SK-N-SH (cell line): Measurements from ENCODE around the gene BNC2. TPM values are rescaled to one million over a fixed set of nuclear protein-coding genes. Genes with fewer than 3 reads are reported as not detected.

ENCODE experiments used
- CTCF ChIA-PET: fragments of 300-600, 350-600 bp; formaldehyde crosslinking; extraction: SDS; loops from one replicate; lab custom pipeline; 2021; lab: Yijun Ruan, JAX
- POLR2A ChIA-PET: fragments of 350-600 bp; sonication (Branson Sonifier 250); formaldehyde crosslinking; extraction: SDS; loops from one replicate; lab custom pipeline; 2020; ENCODE audit warnings: antibody characterized with exemption, inconsistent platforms; lab: Yijun Ruan, JAX
- DNase-seq: peaks from one replicate; pipeline ENCODE4 v3.0.0; 2012
- H2AFZ ChIP-seq: fragments of 200-600 bp; sonication (generic); 2 replicates; pipeline ENCODE4 v1.8.1; 2016; ENCODE audit warnings: antibody characterized with exemption, mild to moderate bottlenecking, low read depth
- H3F3A ChIP-seq: fragments of 200-600 bp; sonication (generic); replicated peaks from 2 replicates; pipeline ENCODE3; 2016; ENCODE audit warnings: antibody characterized with exemption, mild to moderate bottlenecking; ENCODE audit not compliant: insufficient read depth
- H3K27ac ChIP-seq, 2 experiments: fragments of 200-500 bp in 1 of 2; fragments of 200-600 bp in 1 of 2; sonication (Bioruptor generic) in 1 of 2; sonication (generic), shearing (Covaris generic) in 1 of 2; 2 replicates each; pipeline versions ENCODE4 v1.5.1 to v1.6.1; 2014 to 2016; ENCODE audit warnings: low read depth in 2 of 2, inconsistent platforms in 1 of 2, low read length in 1 of 2, mild to moderate bottlenecking in 1 of 2, mixed read lengths in 1 of 2
- H3K27me3 ChIP-seq: fragments of 200-600 bp; sonication (generic), shearing (Covaris generic); 2 replicates; pipeline ENCODE4 v1.6.1; 2016; ENCODE audit warnings: mixed run types; ENCODE audit not compliant: insufficient read depth
- H3K36me3 ChIP-seq, 2 experiments: fragments of 200-500 bp in 1 of 2; fragments of 200-600 bp in 1 of 2; sonication (Bioruptor generic) in 1 of 2; sonication (generic) in 1 of 2; replicated peaks in 1 of 2; 2 replicates each; pipeline versions ENCODE3 to v1.5.1; 2014 to 2016; ENCODE audit warnings: low read length in 1 of 2, mild to moderate bottlenecking in 1 of 2; ENCODE audit not compliant: insufficient read depth in 2 of 2, control insufficient read depth in 1 of 2
- H3K4me1 ChIP-seq, 2 experiments: fragments of 200-500 bp in 1 of 2; fragments of 200-600 bp in 1 of 2; sonication (Bioruptor generic) in 1 of 2; sonication (generic), shearing (Covaris generic) in 1 of 2; 2 replicates each; pipeline versions ENCODE4 v1.5.1 to v1.6.1; 2014 to 2016; ENCODE audit warnings: low read depth in 1 of 2, low read length in 1 of 2, mixed run types in 1 of 2; ENCODE audit not compliant: insufficient read depth in 2 of 2, control insufficient read depth in 1 of 2
- H3K4me2 ChIP-seq: fragments of 200-600 bp; sonication (generic), shearing (Covaris generic); 2 replicates; pipeline ENCODE4 v1.6.1; 2017; ENCODE audit warnings: mixed run types
- H3K4me3 ChIP-seq, 2 experiments: fragments of 200-500 bp in 1 of 2; fragments of 200-600 bp in 1 of 2; sonication (Bioruptor generic) in 1 of 2; sonication (generic), shearing (Covaris generic) in 1 of 2; 2 replicates each; pipeline versions ENCODE4 v1.5.1 to v1.8.1; 2014 to 2016; ENCODE audit warnings: low read depth in 2 of 2, inconsistent platforms in 1 of 2, low read length in 1 of 2, mild to moderate bottlenecking in 1 of 2, mixed read lengths in 1 of 2, moderate library complexity in 1 of 2
- H3K79me2 ChIP-seq: fragments of 200-600 bp; sonication (generic); 2 replicates; pipeline ENCODE4 v1.8.1; 2017; ENCODE audit warnings: mild to moderate bottlenecking; ENCODE audit not compliant: insufficient read depth
- H3K9ac ChIP-seq: fragments of 200-600 bp; sonication (generic); 2 replicates; pipeline ENCODE4 v1.6.1; 2017; ENCODE audit warnings: mixed run types
- H3K9me2 ChIP-seq: fragments of 200-600 bp; sonication (generic); 2 replicates; pipeline ENCODE4 v1.6.1; 2017; ENCODE audit warnings: mixed run types
- H3K9me3 ChIP-seq: fragments of 200-600 bp; sonication (generic); 2 replicates; pipeline ENCODE4 v1.6.1; 2017; ENCODE audit warnings: mixed run types, mild to moderate bottlenecking, moderate library complexity
- H4K20me1 ChIP-seq: fragments of 200-600 bp; sonication (generic); 2 replicates; pipeline ENCODE4 v1.6.1; 2017; ENCODE audit warnings: mild to moderate bottlenecking, mixed run types; ENCODE audit not compliant: insufficient read depth
- CHD2 ChIP-seq: fragments of 150-350 bp; IDR thresholded peaks from 2 replicates; pipeline ENCODE4 v1.6.1; 2018; ENCODE audit warnings: low read length; ENCODE audit not compliant: partially characterized antibody
- CTCF ChIP-seq: fragments of 200-600 bp; sonication (generic); IDR thresholded peaks from 2 replicates; pipeline ENCODE4 v1.6.1; 2017; ENCODE audit warnings: antibody characterized with exemption, mild to moderate bottlenecking, moderate library complexity
- ELF1 ChIP-seq: IDR thresholded peaks from 2 replicates; pipeline ENCODE4 v1.4.0; 2012
- EP300 ChIP-seq, 2 experiments: IDR thresholded peaks; 2 replicates each; pipeline versions ENCODE4 v1.4.0 to v1.6.1; 2012; ENCODE audit warnings: borderline replicate concordance in 1 of 2, low read depth in 1 of 2, low read length in 1 of 2
- FOXM1 ChIP-seq: IDR thresholded peaks from 2 replicates; pipeline ENCODE4 v1.4.0; 2012; ENCODE audit warnings: low read depth, mild to moderate bottlenecking
- GATA2 ChIP-seq: sonication (generic); formaldehyde crosslinking; IDR thresholded peaks from 2 replicates; pipeline ENCODE4 v1.5.0; 2020; ENCODE audit warnings: mild to moderate bottlenecking, missing genetic modification reagents
- JUND ChIP-seq: IDR thresholded peaks from 2 replicates; pipeline ENCODE4 v1.4.0; 2012
- MEF2A ChIP-seq: IDR thresholded peaks from 2 replicates; pipeline ENCODE4 v1.4.0; 2012; ENCODE audit warnings: low read depth, borderline replicate concordance
- MXI1 ChIP-seq: IDR thresholded peaks from 2 replicates; pipeline ENCODE4 v1.6.1; 2012; ENCODE audit warnings: mild to moderate bottlenecking, low read depth, low read length, improper control_type of control experiment
- NFIC ChIP-seq: IDR thresholded peaks from 2 replicates; pipeline ENCODE4 v1.4.0; 2012; ENCODE audit warnings: borderline replicate concordance
- NRF1 ChIP-seq: IDR thresholded peaks from 2 replicates; pipeline ENCODE4 v1.6.1; 2012; ENCODE audit warnings: low read depth, mild to moderate bottlenecking, low read length
- POLR2AphosphoS5 ChIP-seq: IDR thresholded peaks from 2 replicates; pipeline ENCODE4 v1.6.1; 2012; ENCODE audit warnings: low read depth, low read length
- RAD21 ChIP-seq: IDR thresholded peaks from 2 replicates; pipeline ENCODE4 v1.6.1; 2012; ENCODE audit warnings: mild to moderate bottlenecking, low read length
- RCOR1 ChIP-seq: fragments of 150-350 bp; IDR thresholded peaks from 2 replicates; pipeline ENCODE4 v1.6.1; 2017; ENCODE audit warnings: antibody characterized with exemption, low read length
- SIN3A ChIP-seq: IDR thresholded peaks from 2 replicates; pipeline ENCODE4 v1.6.1; 2012; ENCODE audit warnings: low read depth, mild to moderate bottlenecking, low read length, moderate library complexity, borderline replicate concordance
- SMC3 ChIP-seq: IDR thresholded peaks from 2 replicates; pipeline ENCODE4 v1.6.1; 2012; ENCODE audit warnings: low read depth, low read length, improper control_type of control experiment
- TEAD4 ChIP-seq: IDR thresholded peaks from 2 replicates; pipeline ENCODE4 v1.4.0; 2012; ENCODE audit warnings: mild to moderate bottlenecking, borderline replicate concordance; ENCODE audit not compliant: insufficient read depth
- USF2 ChIP-seq: fragments of 150-350 bp; IDR thresholded peaks from 2 replicates; pipeline ENCODE4 v1.6.1; 2017; ENCODE audit warnings: antibody characterized with exemption, low read length, low read depth, borderline replicate concordance
- WGBS: methylation state at CpG from one replicate; pipeline ENCODE4 v1.1.6; 2017; ENCODE audit warnings: low lambda C conversion rate; 5-methylcytosine and 5-hydroxymethylcytosine counted together
- polyA plus RNA-seq, 3 experiments: library from polyadenylated mRNA; depleted of rRNA; stranded (reverse); fragments of >200 nt; gene quantifications; 2 replicates each; pipeline ENCODE4 v1.2.3, GENCODE V29; 2012
- TF ChIP-seq, protein P1 (sequence below): IDR thresholded peaks from 2 replicates; pipeline ENCODE4; 2012
- TF ChIP-seq, protein P2 (sequence below): IDR thresholded peaks from 2 replicates; pipeline ENCODE4 v1.6.1; 2012; ENCODE audit warnings: mild to moderate bottlenecking, low read depth, low read length, moderate library complexity

The BNC2 gene
- polyA plus RNA-seq, 1 of the 3 experiments (the other 2 are of a cell fraction), result 8.8 TPM

DNA sequence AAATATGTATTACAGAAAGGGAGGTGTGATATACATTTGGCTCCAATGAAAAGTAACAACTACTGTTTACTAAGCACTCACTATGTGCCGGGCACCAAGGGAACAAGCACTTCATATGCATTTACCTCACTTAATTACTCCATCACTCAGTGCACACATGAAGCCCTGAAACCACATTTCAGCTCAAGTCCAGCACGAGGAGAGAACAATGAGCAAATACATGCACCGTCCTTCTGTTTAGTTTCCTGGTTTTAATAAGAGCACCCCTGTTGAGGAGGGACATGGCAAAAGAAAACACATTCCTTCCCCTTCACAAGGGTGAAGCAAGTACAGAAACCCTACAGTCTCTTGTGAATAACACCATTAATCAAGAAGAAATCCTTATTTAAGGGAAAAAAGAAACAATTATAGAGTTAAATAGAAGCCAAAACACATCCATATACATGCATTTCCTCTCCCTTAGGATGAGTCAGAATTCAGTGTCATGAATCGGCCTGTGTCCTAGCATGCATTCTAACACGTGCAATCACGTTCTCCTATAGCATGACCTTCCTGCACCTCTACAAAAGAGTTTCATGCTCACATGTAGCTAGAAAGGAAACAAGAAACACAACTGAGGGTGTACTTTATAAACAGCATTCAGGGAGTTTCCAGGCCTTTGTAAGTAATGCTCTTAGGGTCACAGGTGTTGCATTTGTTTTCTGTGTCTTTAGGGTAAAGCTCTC is 411.6 kb downstream of the BNC2 start:
- Histone ChIP-seq H3K4me3 (no peak overlapping the region), H2AFZ (no peak overlapping the region), H3K79me2 (peaks cover 18% of the 10 kb centered on the region; the same call in 1 of the 2 replicates), H3K4me1 (peaks cover 0 to 3% of the 10 kb centered on the region in 2 experiments; a peak in 2 of 4 replicates), H3K36me3 (no peaks in the 10 kb centered on the region), H3K4me2 (no peak overlapping the region), H3K9me2 (no peaks in the 10 kb centered on the region), H3K27ac (no peak overlapping the region), H3K9me3 (no peaks in the 10 kb centered on the region), H3F3A (peaks cover 8% of the 10 kb centered on the region), H4K20me1 (no peaks in the 10 kb centered on the region), H3K27me3 (no peaks in the 10 kb centered on the region)
- 81% methylated on average over 6 of the region's 6 CpGs for WGBS
- no peak for DNase-seq
- CTCF ChIA-PET, result interaction anchor here (1.0 kb wide), 1 partner anchor 9 kb away, joined by 4 read pairs; no protein-coding TSS in a partner anchor
- POLR2A ChIA-PET, result no interaction called here
- TF ChIP-seq RCOR1, result no peak
- TF ChIP-seq, all 33 proteins: peak for 0
- no peak overlapping the region for H3K9ac ChIP-seq

DNA sequence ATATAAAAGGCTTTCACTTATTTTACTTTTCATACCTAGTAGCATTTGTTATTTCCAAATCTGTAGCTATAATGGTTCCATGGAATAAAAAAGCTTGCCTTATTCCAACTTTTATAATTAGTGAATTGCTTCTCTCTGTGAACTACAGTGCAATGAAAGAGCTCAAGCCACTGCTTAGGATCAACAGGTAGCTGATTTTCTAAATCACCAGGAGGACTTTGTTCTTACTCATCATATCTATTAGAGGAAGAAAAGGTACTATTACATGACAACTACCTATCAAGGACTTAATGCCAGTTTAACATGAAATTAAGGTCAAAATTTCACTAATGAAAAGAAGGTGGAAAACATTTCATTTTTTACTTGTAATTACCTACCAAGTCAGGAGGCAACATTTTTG is 414.6 kb downstream of the BNC2 start:
- Histone ChIP-seq H3K9me3 (no peaks in the 10 kb centered on the region), H3K36me3 (no peaks in the 10 kb centered on the region), H3K4me1 (peaks cover 0 to under 1% of the 10 kb centered on the region in 2 experiments; a peak in 1 of 4 replicates), H3K4me3 (no peak overlapping the region)
- POLR2A ChIA-PET, result no interaction called here
- TF ChIP-seq CTCF (no peak), CHD2 (no peak), NRF1 (no peak), POLR2AphosphoS5 (no peak), RCOR1 (no peak), EP300 (IDR thresholded peaks at IDR 0.05; ENCODE audit: borderline replicate concordance in 1 of 2, low read depth in 1 of 2, low read length in 1 of 2) (no peak), ELF1 (no peak), USF2 (no peak), NFIC (no peak), MXI1 (no peak), TEAD4 (no peak), SMC3 (no peak), MEF2A (no peak), FOXM1 (no peak), RAD21 (no peak), JUND (no peak), SIN3A (no peak), GATA2 (no peak)
- TF ChIP-seq, protein P1, sequence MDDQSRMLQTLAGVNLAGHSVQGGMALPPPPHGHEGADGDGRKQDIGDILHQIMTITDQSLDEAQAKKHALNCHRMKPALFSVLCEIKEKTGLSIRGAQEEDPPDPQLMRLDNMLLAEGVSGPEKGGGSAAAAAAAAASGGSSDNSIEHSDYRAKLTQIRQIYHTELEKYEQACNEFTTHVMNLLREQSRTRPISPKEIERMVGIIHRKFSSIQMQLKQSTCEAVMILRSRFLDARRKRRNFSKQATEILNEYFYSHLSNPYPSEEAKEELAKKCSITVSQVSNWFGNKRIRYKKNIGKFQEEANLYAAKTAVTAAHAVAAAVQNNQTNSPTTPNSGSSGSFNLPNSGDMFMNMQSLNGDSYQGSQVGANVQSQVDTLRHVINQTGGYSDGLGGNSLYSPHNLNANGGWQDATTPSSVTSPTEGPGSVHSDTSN, result no peak
- TF ChIP-seq, protein P2, sequence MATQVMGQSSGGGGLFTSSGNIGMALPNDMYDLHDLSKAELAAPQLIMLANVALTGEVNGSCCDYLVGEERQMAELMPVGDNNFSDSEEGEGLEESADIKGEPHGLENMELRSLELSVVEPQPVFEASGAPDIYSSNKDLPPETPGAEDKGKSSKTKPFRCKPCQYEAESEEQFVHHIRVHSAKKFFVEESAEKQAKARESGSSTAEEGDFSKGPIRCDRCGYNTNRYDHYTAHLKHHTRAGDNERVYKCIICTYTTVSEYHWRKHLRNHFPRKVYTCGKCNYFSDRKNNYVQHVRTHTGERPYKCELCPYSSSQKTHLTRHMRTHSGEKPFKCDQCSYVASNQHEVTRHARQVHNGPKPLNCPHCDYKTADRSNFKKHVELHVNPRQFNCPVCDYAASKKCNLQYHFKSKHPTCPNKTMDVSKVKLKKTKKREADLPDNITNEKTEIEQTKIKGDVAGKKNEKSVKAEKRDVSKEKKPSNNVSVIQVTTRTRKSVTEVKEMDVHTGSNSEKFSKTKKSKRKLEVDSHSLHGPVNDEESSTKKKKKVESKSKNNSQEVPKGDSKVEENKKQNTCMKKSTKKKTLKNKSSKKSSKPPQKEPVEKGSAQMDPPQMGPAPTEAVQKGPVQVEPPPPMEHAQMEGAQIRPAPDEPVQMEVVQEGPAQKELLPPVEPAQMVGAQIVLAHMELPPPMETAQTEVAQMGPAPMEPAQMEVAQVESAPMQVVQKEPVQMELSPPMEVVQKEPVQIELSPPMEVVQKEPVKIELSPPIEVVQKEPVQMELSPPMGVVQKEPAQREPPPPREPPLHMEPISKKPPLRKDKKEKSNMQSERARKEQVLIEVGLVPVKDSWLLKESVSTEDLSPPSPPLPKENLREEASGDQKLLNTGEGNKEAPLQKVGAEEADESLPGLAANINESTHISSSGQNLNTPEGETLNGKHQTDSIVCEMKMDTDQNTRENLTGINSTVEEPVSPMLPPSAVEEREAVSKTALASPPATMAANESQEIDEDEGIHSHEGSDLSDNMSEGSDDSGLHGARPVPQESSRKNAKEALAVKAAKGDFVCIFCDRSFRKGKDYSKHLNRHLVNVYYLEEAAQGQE, result no peak
- TF ChIP-seq, all 33 proteins: peak for 0
- no peak overlapping the region for H3K27ac ChIP-seq
- H3K27me3 ChIP-seq, result no peaks in the 10 kb centered on the region
- no peaks in the 10 kb centered on the region for H3K9me2 ChIP-seq
- no peak overlapping the region for H2AFZ ChIP-seq
- no peak for DNase-seq
- peaks cover 4% of the 10 kb centered on the region for H3F3A ChIP-seq
- CTCF ChIA-PET, result no interaction called here
- H3K4me2 ChIP-seq, result no peak overlapping the region
- peaks cover 17% of the 10 kb centered on the region; the same call in 1 of the 2 replicates for H3K79me2 ChIP-seq
- H3K9ac ChIP-seq, result no peak overlapping the region
- no peaks in the 10 kb centered on the region for H4K20me1 ChIP-seq
